Cardiac septum (tissue), 1 donor: ENCODE data around the gene CCT8L2. TPM values are rescaled to one million over a fixed set of nuclear protein-coding genes. Genes with fewer than 3 reads are reported as not detected.
"Not testable (repeated sequence)": the region's sequence is repeated elsewhere in the genome, so short reads cannot be mapped to it uniquely, and the experiment has no call there.

Source experiments
- DNase-seq: peaks from one replicate; pipeline ENCODE4 v3.0.0-alpha.2; 2020; ENCODE audit warnings: low spot score
- intact Hi-C: fragments of 100-400 bp; cut with DNase I; formaldehyde crosslinking; loops from one replicate; pipeline ENCODE4 v1.14.0; 2022
- long read RNA-seq: library from polyadenylated mRNA; unstranded; transcript quantifications from one replicate; pipeline ENCODE4 v2.0.0, GENCODE V29; 2021
- total RNA-seq: library from RNA; stranded (reverse); fragmentation: NEBNext Ultra II Directional; extraction: Animal tissue kit (Norgen Biotek cat#: 25700); gene quantifications from one replicate; pipeline ENCODE4 v1.2.1, GENCODE V29; 2021
- donor health status: DM: no; HTN: no; CAD: no.

The CCT8L2 gene
- total RNA-seq: not detected
- long read RNA-seq: 0 reads

- intact Hi-C loops, DNase-seq: not testable (repeated sequence)
These were observed at the start of gene CCT8L2 for GRCh38 chr22:16592710-16593109. Gene CCT8L2, minus strand, starts transcription at chr22:16592810. Its CDS starts 260 bp downstream, at chr22:16592550.

- intact Hi-C loops, DNase-seq: not testable (repeated sequence)
These were observed 42.8 kb upstream of the CCT8L2 start for GRCh38 chr22:16635442-16635841.

GRCh38 chr22:16634092-16634491 is 41.5 kb upstream of the CCT8L2 start:
- intact Hi-C loops: not testable (repeated sequence)

GRCh38 chr22:16628476-16628875 is 35.9 kb upstream of the CCT8L2 start:
- intact Hi-C loops, DNase-seq: not testable (repeated sequence)

More at GRCh38 chr22:16634092-16634491, 41.5 kb upstream of the CCT8L2 start:
- not testable (repeated sequence) for DNase-seq

- intact Hi-C loops, DNase-seq: not testable (repeated sequence)
These were observed 32.4 kb upstream of the CCT8L2 start for GRCh38 chr22:16625018-16625417.

- DNase-seq, intact Hi-C loops: not testable (repeated sequence)
These were observed 31.0 kb upstream of the CCT8L2 start for GRCh38 chr22:16623595-16623994.

- intact Hi-C loops, DNase-seq: not testable (repeated sequence)
These were observed 24.9 kb upstream of the CCT8L2 start for GRCh38 chr22:16617516-16617915.

- intact Hi-C loops, DNase-seq: not testable (repeated sequence)
These were observed 23.9 kb upstream of the CCT8L2 start for GRCh38 chr22:16616390-16616938.

GRCh38 chr22:16615606-16616245 is 23.1 kb upstream of the CCT8L2 start:
- DNase-seq: not testable (repeated sequence)

GRCh38 chr22:16609548-16610261 is 17.1 kb upstream of the CCT8L2 start:
- DNase-seq: no peak

More at GRCh38 chr22:16615606-16616245, 23.1 kb upstream of the CCT8L2 start:
- intact Hi-C loops: not testable (repeated sequence)

GRCh38 chr22:16608931-16609330 is 16.3 kb upstream of the CCT8L2 start:
- intact Hi-C loops: no loop called here
- DNase-seq: no peak

More at GRCh38 chr22:16609548-16610261, 17.1 kb upstream of the CCT8L2 start:
- intact Hi-C loops: no loop called here

- intact Hi-C loops, DNase-seq: not testable (repeated sequence)
These were observed 11.8 kb upstream of the CCT8L2 start for GRCh38 chr22:16604257-16604998.

- DNase-seq, intact Hi-C loops: not testable (repeated sequence)
These were observed 11.2 kb upstream of the CCT8L2 start for GRCh38 chr22:16603770-16604242.

- intact Hi-C loops: no loop called here
- DNase-seq: no peak
These were observed 10.8 kb upstream of the CCT8L2 start for GRCh38 chr22:16603448-16603768.

GRCh38 chr22:16602728-16603447 is 10.3 kb upstream of the CCT8L2 start:
- intact Hi-C loops: not testable (repeated sequence)

GRCh38 chr22:16602224-16602727 is 9.7 kb upstream of the CCT8L2 start:
- intact Hi-C loops, DNase-seq: not testable (repeated sequence)

More at GRCh38 chr22:16602728-16603447, 10.3 kb upstream of the CCT8L2 start:
- not testable (repeated sequence) for DNase-seq

GRCh38 chr22:16601437-16602223 is 9.0 kb upstream of the CCT8L2 start:
- intact Hi-C loops: no loop called here

More at GRCh38 chr22:16601437-16602223, 9.0 kb upstream of the CCT8L2 start:
- DNase-seq: no peak
